HEK293T (cell line): Measurements from ENCODE around the gene FARSA.
"Not testable (repeated sequence)": the region's sequence is repeated elsewhere in the genome, so short reads cannot be mapped to it uniquely, and the experiment has no call there.

Source experiments
- CTCF ChIA-PET: fragments of 350-600 bp; formaldehyde crosslinking; extraction: SDS; loops from one replicate; lab custom pipeline; 2021; ENCODE audit warnings: antibody characterized with exemption, inconsistent platforms; lab: Yijun Ruan, JAX
- POLR2A ChIA-PET: fragments of 350-600 bp; formaldehyde crosslinking; extraction: SDS; loops from one replicate; lab custom pipeline; 2020; ENCODE audit warnings: antibody characterized with exemption, inconsistent platforms; lab: Yijun Ruan, JAX
- DNase-seq: peaks from one replicate; pipeline ENCODE4 v3.0.0; 2012; ENCODE audit warnings: mixed read lengths; ENCODE audit errors: extremely low spot score
- ARNT ChIP-seq: fragments of 450-650 bp; IDR thresholded peaks from 2 replicates; pipeline ENCODE4 v1.6.1; 2017; ENCODE audit warnings: mild to moderate bottlenecking
- BHLHE40 ChIP-seq: fragments of 450-650 bp; IDR thresholded peaks from 2 replicates; pipeline ENCODE4 v1.6.1; 2016; ENCODE audit warnings: mild to moderate bottlenecking, moderate library complexity, borderline replicate concordance
- CTBP1 ChIP-seq: fragments of 450-650 bp; IDR thresholded peaks from 2 replicates; pipeline ENCODE4 v1.6.1; 2016; ENCODE audit warnings: borderline replicate concordance
- ELF4 ChIP-seq: fragments of 450-650 bp; IDR thresholded peaks from 2 replicates; pipeline ENCODE4 v1.6.1; 2017; ENCODE audit warnings: antibody characterized with exemption
- FOXA1 ChIP-seq: fragments of 450-650 bp; IDR thresholded peaks from 2 replicates; pipeline ENCODE4 v1.6.1; 2016; ENCODE audit warnings: mild to moderate bottlenecking
- FOXK2 ChIP-seq: fragments of 450-650 bp; IDR thresholded peaks from 2 replicates; pipeline ENCODE4 v1.6.1; 2016; ENCODE audit warnings: mild to moderate bottlenecking
- FOXM1 ChIP-seq: fragments of 450-650 bp; IDR thresholded peaks from 2 replicates; pipeline ENCODE4 v1.6.1; 2017; ENCODE audit warnings: mild to moderate bottlenecking, borderline replicate concordance
- HDGF ChIP-seq: fragments of 450-650 bp; IDR thresholded peaks from 2 replicates; pipeline ENCODE4 v1.6.1; 2017; ENCODE audit warnings: antibody characterized with exemption, borderline replicate concordance
- L3MBTL2 ChIP-seq: fragments of 450-650 bp; conservative IDR thresholded peaks from 2 replicates; pipeline ENCODE4 v1.6.1; 2016; ENCODE audit warnings: mild to moderate bottlenecking
- LEF1 ChIP-seq: fragments of 450-650 bp; IDR thresholded peaks from 2 replicates; pipeline ENCODE4 v1.6.1; 2017; ENCODE audit warnings: mild to moderate bottlenecking, borderline replicate concordance
- NFRKB ChIP-seq: fragments of 450-650 bp; IDR thresholded peaks from 2 replicates; pipeline ENCODE4 v1.6.1; 2016; ENCODE audit warnings: mild to moderate bottlenecking, moderate library complexity
- PKNOX1 ChIP-seq: fragments of 450-650 bp; IDR thresholded peaks from 2 replicates; pipeline ENCODE4 v1.6.1; 2016
- SP1 ChIP-seq: fragments of 450-650 bp; IDR thresholded peaks from 2 replicates; pipeline ENCODE4 v1.6.1; 2017
- SUZ12 ChIP-seq: fragments of 450-650 bp; IDR thresholded peaks from 2 replicates; pipeline ENCODE4 v1.6.1; 2016; ENCODE audit warnings: mild to moderate bottlenecking
- TARDBP ChIP-seq: fragments of 450-650 bp; IDR thresholded peaks from 2 replicates; pipeline ENCODE4 v1.6.1; 2016
- ZNF384 ChIP-seq: fragments of 450-650 bp; IDR thresholded peaks from 2 replicates; pipeline ENCODE4 v1.6.1; 2016

The FARSA gene

GRCh38 chr19:12918253-12918652, 15.3 kb downstream of the FARSA start:
- DNase-seq = no peak
- TF ChIP-seq HDGF (no peak), CTBP1 (no peak), SUZ12 (no peak), TARDBP (no peak)
- ChIA-PET CTCF (interaction anchor here (0.5 kb wide), 1 partner anchor 49 kb away, joined by 3 read pairs; no protein-coding TSS in a partner anchor), POLR2A (no interaction called here)

GRCh38 chr19:12915860-12916259, 17.7 kb downstream of the FARSA start:
- POLR2A ChIA-PET, CTCF ChIA-PET, DNase-seq: not testable (repeated sequence)
- 0 out of 2 replicates have a peak, but pooled peaks have one; percentile 28 for TF ChIP-seq PKNOX1

GRCh38 chr19:12913851-12914690, 19.4 kb downstream of the FARSA start:
- no peak for DNase-seq
- TF ChIP-seq ELF4 (no peak), L3MBTL2 (no peak), PKNOX1 (no peak), BHLHE40 (no peak), LEF1 (no peak), FOXA1 (no peak), FOXK2 (no peak), FOXM1 (no peak), TARDBP (no peak), SP1 (no peak), CTBP1 (no peak), HDGF (no peak), ARNT (no peak), NFRKB (no peak), SUZ12 (no peak), ZNF384 (no peak)
- ChIA-PET POLR2A (interaction anchor here (0.9 to 2.1 kb wide), 9 partner anchors 19 to 191 kb away, joined by 3 to 12 read pairs (median 4); partner anchors contain the start of genes CALR, DNASE2, FARSA and GCDH), CTCF (interaction anchor here (0.6 to 1.0 kb wide), 4 partner anchors 32 to 55 kb away, joined by 3 to 4 read pairs (median 3); no protein-coding TSS in a partner anchor)

- POLR2A ChIA-PET = interaction anchor here (0.6 to 2.1 kb wide), 10 partner anchors 15 to 190 kb away, joined by 3 to 12 read pairs (median 4); partner anchors contain the start of genes CALR, DNASE2, FARSA and GCDH
- CTCF ChIA-PET = interaction anchor here (0.7 to 1.0 kb wide), 2 partner anchors 52 to 54 kb away, joined by 3 to 4 read pairs; no protein-coding TSS in a partner anchor
- TF ChIP-seq BHLHE40 (no peak), PKNOX1 (peak; percentile 96)
- peak; percentile 45 for DNase-seq
These were observed 20.4 kb downstream of the FARSA start for GRCh38 chr19:12913011-12913561.

GRCh38 chr19:12912571-12912970, 20.9 kb downstream of the FARSA start:
- POLR2A ChIA-PET = interaction anchor here (0.6 to 2.1 kb wide), 9 partner anchors 14 to 43 kb away, joined by 3 to 12 read pairs (median 3); partner anchors contain the start of genes CALR, DNASE2, FARSA and GCDH

GRCh38 chr19:12907166-12907565, 26.3 kb downstream of the FARSA start:
- TF ChIP-seq ARNT (no peak), FOXK2 (no peak), FOXM1 (no peak), NFRKB (no peak), SP1 (no peak), LEF1 (no peak), PKNOX1 (no peak), ELF4 (no peak), BHLHE40 (no peak), CTBP1 (no peak), SUZ12 (no peak), FOXA1 (no peak), ZNF384 (no peak), TARDBP (no peak), L3MBTL2 (no peak), HDGF (no peak)
- POLR2A ChIA-PET = interaction anchor here (0.8 kb wide), 1 partner anchor 23 kb away, joined by 3 read pairs; no protein-coding TSS in a partner anchor
- DNase-seq = no peak
- CTCF ChIA-PET = interaction anchor here (0.6 kb wide), 1 partner anchor 118 kb away, joined by 3 read pairs; no protein-coding TSS in a partner anchor

More at GRCh38 chr19:12912571-12912970, 20.9 kb downstream of the FARSA start:
- CTCF ChIA-PET = no interaction called here
- DNase-seq = no peak
- no peak for TF ChIP-seq ELF4
